Brain microvascular endothelial cell (primary cell): ENCODE results near the gene CLRN2.

ENCODE experiments used
- DNase-seq: peaks from one replicate; pipeline ENCODE4 v3.0.0-alpha.2; 2020
- H3K27ac ChIP-seq: fragments of 250-450 bp; sonication (Bioruptor Pico); 2 replicates; pipeline ENCODE4 v1.5.1; 2020; ENCODE audit warnings: mild to moderate bottlenecking, moderate library complexity
- H3K27me3 ChIP-seq: fragments of 250-450 bp; sonication (Bioruptor Pico); replicated peaks from 2 replicates; pipeline ENCODE4 v1.5.1; 2020; ENCODE audit warnings: mild to moderate bottlenecking
- H3K36me3 ChIP-seq: fragments of 250-450 bp; sonication (Bioruptor Pico); replicated peaks from 2 replicates; pipeline ENCODE4 v1.5.1; 2020; ENCODE audit warnings: mild to moderate bottlenecking
- H3K4me3 ChIP-seq: 2 replicates; pipeline ENCODE4 v1.5.1; 2011; ENCODE audit warnings: low read depth, mild to moderate bottlenecking, control low read depth, low read length, moderate library complexity
- in situ Hi-C: cut with HindIII; loops from 2 replicates; pipeline ENCODE4 v1.10.0; 2017; ENCODE audit warnings: low sequenced_read_pairs, low pct_ligation_motif_present
- TF ChIP-seq, protein P1 (sequence below): IDR thresholded peaks from 2 replicates; pipeline ENCODE4 v1.5.1; 2011; ENCODE audit warnings: low read depth, mild to moderate bottlenecking, moderate library complexity, low read length, control low read depth, inconsistent platforms; ENCODE audit errors: missing control alignments

Gene CLRN2

GRCh38 chr4:17558941-17559708 lies 44.2 kb downstream of the CLRN2 start:
- in situ Hi-C loops, result no loop called here
- H3K27ac ChIP-seq, result no peak overlapping the region
- H3K36me3 ChIP-seq, result no peaks in the 10 kb centered on the region
- TF ChIP-seq, protein P1, sequence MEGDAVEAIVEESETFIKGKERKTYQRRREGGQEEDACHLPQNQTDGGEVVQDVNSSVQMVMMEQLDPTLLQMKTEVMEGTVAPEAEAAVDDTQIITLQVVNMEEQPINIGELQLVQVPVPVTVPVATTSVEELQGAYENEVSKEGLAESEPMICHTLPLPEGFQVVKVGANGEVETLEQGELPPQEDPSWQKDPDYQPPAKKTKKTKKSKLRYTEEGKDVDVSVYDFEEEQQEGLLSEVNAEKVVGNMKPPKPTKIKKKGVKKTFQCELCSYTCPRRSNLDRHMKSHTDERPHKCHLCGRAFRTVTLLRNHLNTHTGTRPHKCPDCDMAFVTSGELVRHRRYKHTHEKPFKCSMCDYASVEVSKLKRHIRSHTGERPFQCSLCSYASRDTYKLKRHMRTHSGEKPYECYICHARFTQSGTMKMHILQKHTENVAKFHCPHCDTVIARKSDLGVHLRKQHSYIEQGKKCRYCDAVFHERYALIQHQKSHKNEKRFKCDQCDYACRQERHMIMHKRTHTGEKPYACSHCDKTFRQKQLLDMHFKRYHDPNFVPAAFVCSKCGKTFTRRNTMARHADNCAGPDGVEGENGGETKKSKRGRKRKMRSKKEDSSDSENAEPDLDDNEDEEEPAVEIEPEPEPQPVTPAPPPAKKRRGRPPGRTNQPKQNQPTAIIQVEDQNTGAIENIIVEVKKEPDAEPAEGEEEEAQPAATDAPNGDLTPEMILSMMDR, result no peak
- DNase-seq, result no peak
- no peaks in the 10 kb centered on the region for H3K27me3 ChIP-seq
- no peak overlapping the region for H3K4me3 ChIP-seq

DNA sequence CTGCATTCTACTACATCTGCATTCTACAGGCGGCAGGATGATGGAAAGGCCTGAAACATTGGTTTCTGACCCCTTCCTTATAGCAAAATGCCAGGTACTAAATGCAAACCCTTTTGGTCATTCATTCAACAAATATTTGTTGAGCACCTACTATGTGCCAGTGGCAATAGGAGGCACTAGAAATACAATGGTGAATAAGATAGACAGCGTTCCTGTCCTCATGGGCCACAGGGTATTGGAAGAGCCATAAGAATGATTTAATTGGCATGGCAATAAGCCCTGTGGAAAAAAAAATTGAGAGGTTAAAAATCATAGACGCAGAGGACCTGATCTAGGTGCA lies 44.7 kb downstream of the CLRN2 start:
- H3K27ac ChIP-seq, result no peak overlapping the region
- in situ Hi-C loops, result no loop called here
- DNase-seq, result no peak
- no peak overlapping the region for H3K4me3 ChIP-seq
- TF ChIP-seq, protein P1, result no peak
- H3K27me3 ChIP-seq, result no peaks in the 10 kb centered on the region
- no peaks in the 10 kb centered on the region for H3K36me3 ChIP-seq

GRCh38 chr4:17560065-17560673 lies 45.2 kb downstream of the CLRN2 start:
- in situ Hi-C loops, result no loop called here
- no peak for DNase-seq
- Histone ChIP-seq H3K27ac (no peak overlapping the region), H3K4me3 (no peak overlapping the region), H3K36me3 (no peaks in the 10 kb centered on the region), H3K27me3 (no peaks in the 10 kb centered on the region)
- TF ChIP-seq, protein P1, result no peak

DNA sequence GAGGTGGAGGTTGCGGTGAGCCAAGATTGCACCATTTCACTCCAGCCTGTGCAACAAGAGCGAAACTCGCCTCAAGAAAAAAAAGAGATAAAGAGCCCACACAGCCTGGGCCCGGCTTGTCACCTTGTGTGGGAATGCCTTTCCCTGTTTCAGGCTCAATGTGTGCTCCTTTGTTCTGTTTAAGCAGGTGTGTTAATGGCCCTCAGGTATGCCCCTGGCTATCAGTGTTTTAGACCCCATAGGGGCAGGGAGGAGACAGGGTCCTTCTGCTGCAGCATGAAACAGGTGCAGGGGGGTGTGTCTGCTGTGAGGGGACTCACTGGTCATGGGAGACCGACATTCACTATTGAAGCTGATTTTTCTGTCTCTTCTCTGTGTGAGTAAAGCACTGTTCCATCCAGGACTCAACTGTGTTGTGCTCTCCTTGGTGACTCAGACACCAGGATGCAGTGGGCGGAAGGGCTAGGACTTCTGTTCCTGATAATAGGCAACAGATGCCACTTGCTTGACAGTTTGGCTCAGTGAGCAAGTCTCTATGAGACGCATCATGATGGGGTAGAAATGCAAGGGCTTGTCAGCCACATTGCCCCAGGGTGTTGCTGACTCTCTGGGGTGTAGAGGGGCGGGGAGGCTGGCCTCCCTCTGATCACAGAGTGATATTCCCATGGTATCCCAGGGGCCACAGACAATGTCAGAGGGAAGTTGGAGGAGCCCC lies 46.4 kb downstream of the CLRN2 start:
- TF ChIP-seq, protein P1, result no peak
- DNase-seq, result peak; percentile 61
- in situ Hi-C loops, result no loop called here

DNA sequence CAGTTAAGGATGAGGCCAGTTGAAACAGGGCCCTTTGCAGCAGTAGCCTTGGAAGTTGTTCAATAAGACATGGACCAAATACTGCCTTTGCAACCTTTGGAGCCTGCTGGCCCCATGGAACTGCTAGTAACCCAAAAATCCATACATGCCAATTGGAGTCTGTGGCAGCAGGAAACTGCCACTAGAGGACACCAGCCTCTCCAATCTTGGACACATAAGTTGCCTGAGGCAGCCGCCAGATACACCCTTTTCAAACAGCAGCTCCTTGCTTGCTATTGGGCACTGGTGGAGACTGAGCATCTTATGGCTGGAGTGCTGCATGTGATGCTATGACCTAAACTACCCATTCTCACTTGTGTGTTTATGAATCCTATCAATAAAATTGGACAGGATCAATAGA lies 47.2 kb downstream of the CLRN2 start:
- Histone ChIP-seq H3K36me3 (no peaks in the 10 kb centered on the region), H3K4me3 (no peak overlapping the region), H3K27ac (no peak overlapping the region), H3K27me3 (no peaks in the 10 kb centered on the region)
- in situ Hi-C loops, result no loop called here
- no peak for DNase-seq
- TF ChIP-seq, protein P1, result peak; percentile 29

More for the DNA sequence above, 46.4 kb downstream of the CLRN2 start:
- no peaks in the 10 kb centered on the region for H3K36me3 ChIP-seq
- H3K27ac ChIP-seq, result no peak overlapping the region
- no peak overlapping the region for H3K4me3 ChIP-seq
- no peaks in the 10 kb centered on the region for H3K27me3 ChIP-seq
